LNCaP clone FGC (cell line): ENCODE data around the gene CYP2U1.

ENCODE experiments used
- DNase-seq: peaks from one replicate; pipeline ENCODE4 v3.0.0-alpha.2; 2011; ENCODE audit warnings: low read depth
- H3K4me3 ChIP-seq: 2 replicates; pipeline ENCODE4 v1.5.1; 2011; ENCODE audit warnings: mild to moderate bottlenecking, low read depth, low read length, control low read depth
- CTCF ChIP-seq: IDR thresholded peaks from 2 replicates; pipeline ENCODE4 v1.5.1; 2012; ENCODE audit warnings: mild to moderate bottlenecking; ENCODE audit not compliant: control insufficient read depth, insufficient read depth; ENCODE audit errors: extremely low read depth

Gene CYP2U1

GRCh38 chr4:107972605-107973004 is 41.3 kb downstream of the CYP2U1 start:
- DNase-seq, result no peak
- TF ChIP-seq CTCF, result no peak
- no peak overlapping the region for H3K4me3 ChIP-seq

- DNase-seq, result no peak
- H3K4me3 ChIP-seq, result no peak overlapping the region
- no peak for TF ChIP-seq CTCF
Observed at GRCh38 chr4:107974523-107974922, 43.2 kb downstream of the CYP2U1 start.

GRCh38 chr4:107977482-107977881 is 46.1 kb downstream of the CYP2U1 start:
- no peak for DNase-seq
- TF ChIP-seq CTCF, result no peak
- H3K4me3 ChIP-seq, result no peak overlapping the region

- no peak for DNase-seq
- H3K4me3 ChIP-seq, result no peak overlapping the region
- TF ChIP-seq CTCF, result no peak
Observed at GRCh38 chr4:107977966-107978705, 46.8 kb downstream of the CYP2U1 start.

DNA sequence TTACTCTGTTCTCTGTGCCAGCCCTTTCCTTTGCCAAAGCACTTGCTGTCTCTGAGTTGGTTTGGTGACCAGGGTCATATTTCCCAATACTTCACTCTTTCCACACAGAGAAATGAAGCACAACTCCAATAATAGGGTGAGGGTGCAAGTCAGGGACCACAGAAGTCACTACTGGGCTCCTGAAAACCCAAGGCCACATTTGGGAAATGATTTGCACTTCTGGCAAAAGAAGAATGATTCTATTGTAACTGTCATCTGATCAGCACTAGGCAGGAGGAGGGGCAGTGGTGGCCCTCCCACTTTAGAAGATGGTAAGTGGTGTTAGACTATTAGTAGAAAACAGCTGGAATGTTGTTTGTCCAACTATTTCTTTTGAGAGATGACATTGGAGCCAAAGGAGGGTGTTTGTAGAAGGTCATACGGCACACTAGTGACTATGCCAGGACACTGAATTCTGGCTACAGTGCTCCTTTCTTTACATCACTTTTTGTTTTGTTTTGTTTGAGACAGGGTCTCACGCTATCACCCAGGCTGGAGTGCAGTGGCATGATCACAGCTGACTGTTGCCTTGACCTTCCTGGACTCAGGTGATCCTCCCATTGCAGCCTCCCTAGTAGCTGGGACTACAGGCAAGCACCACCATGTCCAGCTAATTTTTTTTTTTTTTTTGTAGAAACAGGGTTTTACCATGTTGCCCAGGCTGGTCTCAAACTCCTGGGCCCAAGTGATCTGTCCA is 47.5 kb downstream of the CYP2U1 start:
- H3K4me3 ChIP-seq, result no peak overlapping the region
- TF ChIP-seq CTCF, result no peak
- no peak for DNase-seq

GRCh38 chr4:107987916-107988762 is 56.8 kb downstream of the CYP2U1 start:
- peak; percentile 72 for DNase-seq
- peak overlapping the region; percentile 85 for H3K4me3 ChIP-seq
- no peak for TF ChIP-seq CTCF
